ENCODE data around the gene MTA3.

The MTA3 gene

GRCh38 chr2:42755191-42755880 is 186.9 kb downstream of the MTA3 start:
- peak overlapping the region; percentile 14; the same call in 1 of the 2 replicates for H2AFZ ChIP-seq (ENCODE audit: low read depth)
- H3K4me3 ChIP-seq (IDR thresholded peaks at IDR 0.05; ENCODE audit: insufficient read depth, low read depth, low read length): no peak overlapping the region
- H3K9ac ChIP-seq: no peak overlapping the region; the same call in 1 of the 2 replicates
- H3K27ac ChIP-seq: peak overlapping the region; percentile 75; the same call in 1 of the 2 replicates
- no peak for TF ChIP-seq CTCF (conservative IDR thresholded peaks at IDR 0.05; ENCODE audit: low read depth, low read length)
- H3K4me2 ChIP-seq: peak overlapping the region; percentile 69; the same call in 1 of the 2 replicates
- no peaks in the 10 kb centered on the region for H3K27me3 ChIP-seq (ENCODE audit: insufficient read depth, low read depth)
- H3K4me1 ChIP-seq (ENCODE audit: low read depth, poor library complexity, severe bottlenecking): peaks cover 44% of the 10 kb centered on the region
- no peaks in the 10 kb centered on the region for H3K79me2 ChIP-seq (ENCODE audit: insufficient read depth, low read depth)
- no peaks in the 10 kb centered on the region for H3K36me3 ChIP-seq (ENCODE audit: insufficient read depth)
- H4K20me1 ChIP-seq (ENCODE audit: insufficient read depth): no peaks in the 10 kb centered on the region

GRCh38 chr2:42756150-42756775 is 187.8 kb downstream of the MTA3 start:
- Histone ChIP-seq H3K27me3 (ENCODE audit: insufficient read depth, low read depth) (no peaks in the 10 kb centered on the region), H3K27ac (no peak overlapping the region)

GRCh38 chr2:42756966-42757513 is 188.6 kb downstream of the MTA3 start:
- no peak overlapping the region for H3K4me2 ChIP-seq

More at GRCh38 chr2:42756150-42756775, 187.8 kb downstream of the MTA3 start:
- Histone ChIP-seq H3K36me3 (ENCODE audit: insufficient read depth) (no peaks in the 10 kb centered on the region), H2AFZ (ENCODE audit: low read depth) (no peak overlapping the region), H3K4me3 (IDR thresholded peaks at IDR 0.05; ENCODE audit: insufficient read depth, low read depth, low read length) (no peak overlapping the region), H3K4me1 (ENCODE audit: low read depth, poor library complexity, severe bottlenecking) (peaks cover 38% of the 10 kb centered on the region), H3K79me2 (ENCODE audit: insufficient read depth, low read depth) (no peaks in the 10 kb centered on the region), H3K9ac (no peak overlapping the region; the same call in 1 of the 2 replicates), H3K4me2 (no peak overlapping the region), H4K20me1 (ENCODE audit: insufficient read depth) (no peaks in the 10 kb centered on the region)
- TF ChIP-seq CTCF (conservative IDR thresholded peaks at IDR 0.05; ENCODE audit: low read depth, low read length): no peak

More at GRCh38 chr2:42756966-42757513, 188.6 kb downstream of the MTA3 start:
- no peaks in the 10 kb centered on the region for H3K27me3 ChIP-seq (ENCODE audit: insufficient read depth, low read depth)
- no peaks in the 10 kb centered on the region for H3K79me2 ChIP-seq (ENCODE audit: insufficient read depth, low read depth)
- no peaks in the 10 kb centered on the region for H3K36me3 ChIP-seq (ENCODE audit: insufficient read depth)
- no peaks in the 10 kb centered on the region for H4K20me1 ChIP-seq (ENCODE audit: insufficient read depth)
- no peak overlapping the region for H3K9ac ChIP-seq
- H3K27ac ChIP-seq: no peak overlapping the region
- no peak overlapping the region for H2AFZ ChIP-seq (ENCODE audit: low read depth)
- no peak overlapping the region for H3K4me3 ChIP-seq (IDR thresholded peaks at IDR 0.05; ENCODE audit: insufficient read depth, low read depth, low read length)
- TF ChIP-seq CTCF (conservative IDR thresholded peaks at IDR 0.05; ENCODE audit: low read depth, low read length): no peak
- peaks cover 37% of the 10 kb centered on the region for H3K4me1 ChIP-seq (ENCODE audit: low read depth, poor library complexity, severe bottlenecking)
